Right lobe of liver (tissue), 4 donors: ENCODE data around the gene SNTB2.

Experiments
- POLR2A ChIP-seq: fragments of 450-650 bp; IDR thresholded peaks from one replicate; pipeline ENCODE4 v1.6.1; 2017; ENCODE audit warnings: antibody characterized with exemption, mild to moderate bottlenecking
- TF ChIP-seq, protein P1 (sequence below), 4 donors: fragments of 200-600 bp in 3 of 4; fragments of 450-650 bp in 1 of 4; IDR thresholded peaks; one replicate each; pipeline versions ENCODE4 v1.5.1 to v1.8.0; 2016 to 2022; ENCODE audit warnings: antibody characterized with exemption in 4 of 4, mild to moderate bottlenecking in 2 of 4
- donor health status: DM: no; HTN: no; CAD: no.
- donor health status: DM: no; HTN: no; CAD: no.
- donor health status: DM: no; HTN: yes; CAD: no.

DNA sequence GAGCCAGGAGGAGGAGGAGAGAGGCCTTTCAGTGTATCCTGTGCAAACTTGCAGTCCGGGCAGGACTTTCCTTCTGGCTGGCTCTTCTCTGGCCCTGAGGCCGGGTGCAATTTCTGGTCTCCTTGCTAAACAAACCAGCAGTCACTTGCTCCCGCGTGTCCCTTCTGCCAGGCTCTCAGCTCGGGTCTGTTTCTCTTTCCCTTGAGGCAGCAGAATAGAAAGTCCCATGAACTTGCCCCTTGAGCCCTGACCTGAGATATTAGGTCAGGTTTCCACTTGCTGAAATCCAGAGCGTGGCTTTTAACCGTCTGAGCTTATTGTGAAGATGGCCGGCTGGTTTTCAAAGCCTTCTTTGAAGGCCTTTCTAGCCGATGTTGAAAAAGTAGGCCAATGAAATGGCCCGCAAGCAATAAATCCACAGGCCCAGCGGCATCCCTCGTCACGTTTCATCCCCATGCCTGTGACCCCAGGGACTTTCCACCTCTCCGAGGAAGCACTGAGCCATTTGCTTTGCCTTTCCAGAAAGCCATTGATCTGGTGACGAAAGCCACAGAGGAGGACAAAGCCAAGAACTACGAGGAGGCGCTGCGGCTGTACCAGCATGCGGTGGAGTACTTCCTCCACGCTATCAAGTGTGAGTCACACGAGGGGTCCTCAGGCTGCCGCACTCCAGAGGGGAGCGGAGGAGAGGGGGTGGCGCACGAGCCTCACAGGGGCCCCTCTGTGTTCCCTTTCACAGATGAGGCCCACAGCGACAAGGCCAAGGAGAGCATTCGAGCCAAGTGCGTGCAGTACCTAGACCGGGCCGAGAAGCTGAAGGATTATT lies 128.7 kb downstream of the SNTB2 start:
- TF ChIP-seq, protein P1, sequence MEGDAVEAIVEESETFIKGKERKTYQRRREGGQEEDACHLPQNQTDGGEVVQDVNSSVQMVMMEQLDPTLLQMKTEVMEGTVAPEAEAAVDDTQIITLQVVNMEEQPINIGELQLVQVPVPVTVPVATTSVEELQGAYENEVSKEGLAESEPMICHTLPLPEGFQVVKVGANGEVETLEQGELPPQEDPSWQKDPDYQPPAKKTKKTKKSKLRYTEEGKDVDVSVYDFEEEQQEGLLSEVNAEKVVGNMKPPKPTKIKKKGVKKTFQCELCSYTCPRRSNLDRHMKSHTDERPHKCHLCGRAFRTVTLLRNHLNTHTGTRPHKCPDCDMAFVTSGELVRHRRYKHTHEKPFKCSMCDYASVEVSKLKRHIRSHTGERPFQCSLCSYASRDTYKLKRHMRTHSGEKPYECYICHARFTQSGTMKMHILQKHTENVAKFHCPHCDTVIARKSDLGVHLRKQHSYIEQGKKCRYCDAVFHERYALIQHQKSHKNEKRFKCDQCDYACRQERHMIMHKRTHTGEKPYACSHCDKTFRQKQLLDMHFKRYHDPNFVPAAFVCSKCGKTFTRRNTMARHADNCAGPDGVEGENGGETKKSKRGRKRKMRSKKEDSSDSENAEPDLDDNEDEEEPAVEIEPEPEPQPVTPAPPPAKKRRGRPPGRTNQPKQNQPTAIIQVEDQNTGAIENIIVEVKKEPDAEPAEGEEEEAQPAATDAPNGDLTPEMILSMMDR (IDR thresholded peaks at IDR 0.05), result no peak
- TF ChIP-seq POLR2A, result no peak
